ENCODE data around the gene MBNL2. TPM values are rescaled to one million over a fixed set of nuclear protein-coding genes. Genes with fewer than 3 reads are reported as not detected.

Gene MBNL2
- polyA plus RNA-seq, 1 experiment = 44.0 TPM

GRCh38 chr13:97431171-97431764, 209.1 kb downstream of the MBNL2 start:
- Histone ChIP-seq H3K27me3 (ENCODE audit: control insufficient read depth, insufficient read depth, low read length) (no peaks in the 10 kb centered on the region), H3K9me3 (ENCODE audit: control insufficient read depth, insufficient read depth, low read length) (no peaks in the 10 kb centered on the region), H3K27ac (ENCODE audit: low read depth, low read length) (no peak overlapping the region), H3K4me3 (ENCODE audit: low read depth, low read length) (no peak overlapping the region)
- TF ChIP-seq CTCF (IDR thresholded peaks at IDR 0.05; ENCODE audit: low read depth, low read length) = no peak
- CTCF ChIA-PET = interaction anchor here (1.2 to 3.3 kb wide), 4 partner anchors 228 to 413 kb away, joined by 3 to 21 read pairs (median 8); no protein-coding TSS in a partner anchor
- POLR2A ChIA-PET = no interaction called here
- no peak for DNase-seq (ENCODE audit: low read depth, low spot score)

- Histone ChIP-seq H3K9me3 (ENCODE audit: control insufficient read depth, insufficient read depth, low read length) (no peaks in the 10 kb centered on the region), H3K27ac (ENCODE audit: low read depth, low read length) (peak overlapping the region; percentile 82), H3K27me3 (ENCODE audit: control insufficient read depth, insufficient read depth, low read length) (no peaks in the 10 kb centered on the region), H3K4me3 (ENCODE audit: low read depth, low read length) (peak overlapping the region; percentile 88)
- POLR2A ChIA-PET = interaction anchor here (0.6 to 1.9 kb wide), 7 partner anchors 70 to 321 kb away, joined by 3 to 13 read pairs (median 5); partner anchors contain the start of gene MBNL2
- TF ChIP-seq CTCF (IDR thresholded peaks at IDR 0.05; ENCODE audit: low read depth, low read length) = no peak
- CTCF ChIA-PET = interaction anchor here (0.7 to 3.3 kb wide), 8 partner anchors 140 to 415 kb away, joined by 3 to 21 read pairs (median 7); no protein-coding TSS in a partner anchor
- DNase-seq (ENCODE audit: low read depth, low spot score) = no peak
Measured at GRCh38 chr13:97432232-97432916, 210.2 kb downstream of the MBNL2 start.

- H3K27me3 ChIP-seq (ENCODE audit: control insufficient read depth, insufficient read depth, low read length) = no peaks in the 10 kb centered on the region
- ChIA-PET POLR2A (interaction anchor here (0.6 to 1.9 kb wide), 14 partner anchors 26 to 321 kb away, joined by 3 to 13 read pairs (median 4); partner anchors contain the start of gene MBNL2), CTCF (interaction anchor here (0.7 to 3.3 kb wide), 9 partner anchors 140 to 415 kb away, joined by 3 to 21 read pairs (median 7); no protein-coding TSS in a partner anchor)
Measured at GRCh38 chr13:97432917-97433726, 211.0 kb downstream of the MBNL2 start.

GRCh38 chr13:97433727-97434396, 211.7 kb downstream of the MBNL2 start, which contains the start of gene RAP2A:
TSS of gene RAP2A (plus strand) at chr13:97434169. CDS start at chr13:97434471, 302 bp downstream.
- H3K27ac ChIP-seq (ENCODE audit: low read depth, low read length) = peak within 1 kb of the TSS; percentile 100
- H3K9me3 ChIP-seq (ENCODE audit: control insufficient read depth, insufficient read depth, low read length) = no peaks in the 10 kb centered on the region
- peak; percentile 84 for DNase-seq (ENCODE audit: low read depth, low spot score)
- peak within 1 kb of the TSS; percentile 88 for H3K4me3 ChIP-seq (ENCODE audit: low read depth, low read length)
- ChIA-PET POLR2A (interaction anchor here (0.6 to 1.9 kb wide), 13 partner anchors 25 to 322 kb away, joined by 3 to 13 read pairs (median 4); partner anchors contain the start of gene MBNL2), CTCF (interaction anchor here (0.8 to 3.3 kb wide), 6 partner anchors 139 to 416 kb away, joined by 3 to 21 read pairs (median 5); no protein-coding TSS in a partner anchor)
- H3K27me3 ChIP-seq (ENCODE audit: control insufficient read depth, insufficient read depth, low read length) = no peaks in the 10 kb centered on the region
- no peak for TF ChIP-seq CTCF (IDR thresholded peaks at IDR 0.05; ENCODE audit: low read depth, low read length)

More at GRCh38 chr13:97432917-97433726, 211.0 kb downstream of the MBNL2 start:
- H3K27ac ChIP-seq (ENCODE audit: low read depth, low read length) = peak overlapping the region; percentile 100
- no peak for TF ChIP-seq CTCF (IDR thresholded peaks at IDR 0.05; ENCODE audit: low read depth, low read length)
- DNase-seq (ENCODE audit: low read depth, low spot score) = peak; percentile 100
- H3K4me3 ChIP-seq (ENCODE audit: low read depth, low read length) = peak overlapping the region; percentile 88
- no peaks in the 10 kb centered on the region for H3K9me3 ChIP-seq (ENCODE audit: control insufficient read depth, insufficient read depth, low read length)
